IMR-90 (cell line): ENCODE data around the gene GNB5. TPM values are rescaled to one million over a fixed set of nuclear protein-coding genes. Genes with fewer than 3 reads are reported as not detected.

ENCODE experiments used
- ATAC-seq: fragments of 200-7000 bp; cut with Tn5 transposase; 2 replicates; pipeline ENCODE4 v1.9.1; 2020; ENCODE audit warnings: low read depth, mild to moderate bottlenecking, moderate library complexity
- BruUV-seq: library from RNA; stranded (reverse); fragments of 400-500 nt; replicated peaks from 2 replicates; lab custom pipeline; 2021; lab: Mats Ljungman, UMichigan
- CTCF ChIA-PET: fragments of 300-600 bp; formaldehyde crosslinking; extraction: SDS; loops from one replicate; lab custom pipeline; 2021; ENCODE audit warnings: antibody characterized with exemption; lab: Yijun Ruan, JAX
- POLR2A ChIA-PET: fragments of 300-600 bp; sonication (Branson Sonifier 250); formaldehyde crosslinking; loops from one replicate; lab custom pipeline; 2022; ENCODE audit warnings: antibody characterized with exemption; ENCODE audit not compliant: unreplicated experiment; lab: Charles Lee
- DNase-seq: peaks from one replicate; pipeline ENCODE4 v3.0.0; 2013
- H2AFZ ChIP-seq: replicated peaks from 2 replicates; pipeline ENCODE3; 2013; ENCODE audit warnings: low read length, mild to moderate bottlenecking; ENCODE audit not compliant: poor library complexity
- H2AK5ac ChIP-seq: 2 replicates; pipeline ENCODE4 v1.6.1; 2013; ENCODE audit warnings: low read depth, low read length, inconsistent platforms
- H2AK9ac ChIP-seq: replicated peaks from 2 replicates; pipeline ENCODE3; 2013; ENCODE audit warnings: mild to moderate bottlenecking, low read depth, low read length, moderate library complexity; ENCODE audit not compliant: poor library complexity
- H2BK120ac ChIP-seq: 2 replicates; pipeline ENCODE4 v1.6.1; 2013; ENCODE audit warnings: low read depth, low read length, inconsistent platforms
- H2BK15ac ChIP-seq: 3 replicates; pipeline ENCODE4 v1.6.1; 2013; ENCODE audit warnings: low read depth, low read length, inconsistent platforms
- H2BK20ac ChIP-seq: 2 replicates; pipeline ENCODE4 v1.6.1; 2013; ENCODE audit warnings: low read depth, mild to moderate bottlenecking, inconsistent platforms, low read length, moderate library complexity
- H2BK5ac ChIP-seq: 2 replicates; pipeline ENCODE4 v1.6.1; 2013; ENCODE audit warnings: mild to moderate bottlenecking, low read depth, low read length, inconsistent platforms; ENCODE audit not compliant: poor library complexity, severe bottlenecking
- H3K14ac ChIP-seq: replicated peaks from 2 replicates; pipeline ENCODE4 v1.6.1; 2013; ENCODE audit warnings: low read depth, low read length, inconsistent platforms
- H3K18ac ChIP-seq: 2 replicates; pipeline ENCODE4 v1.6.1; 2013; ENCODE audit warnings: low read depth, low read length, control low read depth
- H3K23ac ChIP-seq: 2 replicates; pipeline ENCODE4 v1.6.1; 2013; ENCODE audit warnings: low read depth, low read length, inconsistent platforms
- H3K27ac ChIP-seq: 2 replicates; pipeline ENCODE4 v1.5.1; 2013; ENCODE audit warnings: mild to moderate bottlenecking, control low read depth, low read length; ENCODE audit not compliant: insufficient read depth
- H3K27me3 ChIP-seq: 2 replicates; pipeline ENCODE4 v1.6.1; 2013; ENCODE audit warnings: low read length; ENCODE audit not compliant: control insufficient read depth, insufficient read depth
- H3K36me3 ChIP-seq: 2 replicates; pipeline ENCODE4 v1.6.1; 2013; ENCODE audit warnings: low read length, mixed read lengths; ENCODE audit not compliant: control insufficient read depth, insufficient read depth
- H3K4ac ChIP-seq: 2 replicates; pipeline ENCODE4 v1.6.1; 2013; ENCODE audit warnings: low read depth, low read length, inconsistent platforms
- H3K4me1 ChIP-seq: 2 replicates; pipeline ENCODE4 v1.6.1; 2013; ENCODE audit warnings: low read length, mixed read lengths; ENCODE audit not compliant: control insufficient read depth, insufficient read depth
- H3K4me2 ChIP-seq: 2 replicates; pipeline ENCODE4 v1.6.1; 2013; ENCODE audit warnings: low read depth, mild to moderate bottlenecking, control low read depth, low read length, moderate library complexity
- H3K4me3 ChIP-seq: 2 replicates; pipeline ENCODE4 v1.5.1; 2013; ENCODE audit warnings: low read depth, mild to moderate bottlenecking, control low read depth, low read length, moderate library complexity; ENCODE audit not compliant: insufficient read depth
- H3K56ac ChIP-seq: 2 replicates; pipeline ENCODE4 v1.6.1; 2013; ENCODE audit warnings: low read length, inconsistent platforms; ENCODE audit not compliant: insufficient read depth; ENCODE audit errors: extremely low read depth
- H3K79me1 ChIP-seq, 2 experiments: 2 replicates each; pipeline ENCODE4 v1.6.1; 2013; ENCODE audit warnings: low read length in 2 of 2, inconsistent platforms in 1 of 2, low read depth in 1 of 2
- H3K9ac ChIP-seq: 2 replicates; pipeline ENCODE4 v1.6.1; 2013; ENCODE audit warnings: low read depth, low read length, control low read depth
- H3K9me1 ChIP-seq: 2 replicates; pipeline ENCODE4 v1.6.1; 2013; ENCODE audit warnings: low read length, inconsistent platforms; ENCODE audit not compliant: insufficient read depth
- H3K9me3 ChIP-seq: 2 replicates; pipeline ENCODE4 v1.6.1; 2013; ENCODE audit warnings: low read length; ENCODE audit not compliant: control insufficient read depth, insufficient read depth
- H4K20me1 ChIP-seq: 2 replicates; pipeline ENCODE4 v1.6.1; 2013; ENCODE audit warnings: low read length, inconsistent platforms; ENCODE audit not compliant: insufficient read depth
- H4K5ac ChIP-seq: 2 replicates; pipeline ENCODE4 v1.6.1; 2013; ENCODE audit warnings: mild to moderate bottlenecking, low read depth, low read length, control low read depth
- H4K8ac ChIP-seq, 2 experiments: 2 replicates each; pipeline ENCODE4 v1.6.1; 2013; ENCODE audit warnings: low read depth in 2 of 2, low read length in 2 of 2, control low read depth in 1 of 2, inconsistent platforms in 1 of 2
- H4K91ac ChIP-seq: 2 replicates; pipeline ENCODE4 v1.6.1; 2013; ENCODE audit warnings: low read depth, low read length, inconsistent platforms; ENCODE audit not compliant: insufficient read depth
- CEBPB ChIP-seq: IDR thresholded peaks from 2 replicates; pipeline ENCODE4 v1.6.1; 2012; ENCODE audit warnings: low read depth, low read length, improper control_type of control experiment
- ELK1 ChIP-seq: fragments of 150-350 bp; IDR thresholded peaks from 2 replicates; pipeline ENCODE4 v1.6.1; 2016; ENCODE audit warnings: low read depth, mild to moderate bottlenecking, low read length, moderate library complexity, borderline replicate concordance
- POLR2A ChIP-seq: IDR thresholded peaks from 2 replicates; pipeline ENCODE4 v1.6.1; 2012; ENCODE audit warnings: mild to moderate bottlenecking, low read depth, low read length
- WGBS, 2 experiments: methylation state at CpG; one replicate each; pipeline versions ENCODE4 v1.1.5 to v1.1.7; 2013; ENCODE audit warnings: missing lambda C conversion rate in 2 of 2; ENCODE audit not compliant: insufficient read length in 1 of 2; ENCODE audit errors: extremely low coverage in 2 of 2; 5-methylcytosine and 5-hydroxymethylcytosine counted together
- dilution Hi-C: fragments of 300-500 bp; cut with HindIII; formaldehyde crosslinking; loops from one replicate; pipeline ENCODE4 v1.14.3; 2018; ENCODE audit warnings: low sequenced_read_pairs; ENCODE audit not compliant: unreplicated experiment
- in situ Hi-C: fragments of 300-500 bp; cut with MboI; formaldehyde crosslinking; loops from 3 replicates; pipeline ENCODE4 v1.14.3; 2019; ENCODE audit warnings: low sequenced_read_pairs, inconsistent platforms, mixed read lengths
- intact Hi-C: fragments of 100-400 bp; cut with micrococcal nuclease; formaldehyde crosslinking; loops from 2 replicates; pipeline ENCODE4 v1.10.0; 2022
- polyA plus RNA-seq, 3 experiments: library from polyadenylated mRNA; depleted of rRNA; stranded (reverse); fragments of >200 nt; gene quantifications; 2 replicates each; pipeline ENCODE4 v1.2.3, GENCODE V29; 2012; ENCODE audit warnings: low replicate concordance in 1 of 3
- total RNA-seq: library from RNA; depleted of rRNA; stranded (reverse); fragments of >200 nt; gene quantifications from 2 replicates; pipeline ENCODE4 v1.2.3, GENCODE V29; 2012

GNB5 gene
- total and polyA plus RNA-seq, 2 of the 4 experiments (the other 2 are of a cell fraction), result 27.7 to 33.2 TPM

- TF ChIP-seq POLR2A (no peak), ELK1 (no peak), CEBPB (no peak)
- Histone ChIP-seq H3K23ac (no peak overlapping the region), H3K9me3 (no peaks in the 10 kb centered on the region), H3K4me2 (no peak overlapping the region), H3K14ac (0 out of 2 replicates have a peak overlapping the region, but pooled peaks have one; percentile 2), H3K4me3 (no peak overlapping the region), H3K4me1 (peaks cover 7% of the 10 kb centered on the region), H4K5ac (no peak overlapping the region), H3K27me3 (peaks cover 2% of the 10 kb centered on the region), H3K9me1 (peaks cover 6% of the 10 kb centered on the region), H3K9ac (no peak overlapping the region), H4K8ac (no peak overlapping the region), H4K91ac (no peak overlapping the region; the same call in 1 of the 2 replicates), H2AK5ac (peak overlapping the region; percentile 41), H2BK15ac (peak overlapping the region; percentile 91; the same call in 2 of the 3 replicates), H3K4ac (peak overlapping the region; percentile 38), H2BK120ac (no peak overlapping the region), H2BK20ac (peak overlapping the region; percentile 76; the same call in 1 of the 2 replicates), H3K79me1 (0 out of 4 replicates have a peak, but pooled peaks cover 0 to 4% of the 10 kb centered on the region in 2 experiments), H3K27ac (no peak overlapping the region), H4K20me1 (no peaks in the 10 kb centered on the region), H3K18ac (0 out of 2 replicates have a peak overlapping the region, but pooled peaks have one; percentile 2), H2BK5ac (no peak overlapping the region), H2AK9ac (no peak overlapping the region), H3K36me3 (no peaks in the 10 kb centered on the region), H2AFZ (peak overlapping the region; percentile 36), H3K56ac (no peak overlapping the region)
- ChIA-PET CTCF (no interaction called here), POLR2A (no interaction called here)
- DNase-seq (no peak), ATAC-seq (no peak)
- dilution Hi-C loops, result no loop called here
- WGBS, 2 experiments, result no CpG with 5 or more reads among the region's 5 CpGs
- BruUV-seq, result no TSS peak
- intact Hi-C loops, result no loop called here
- in situ Hi-C loops, result no loop called here
Observed at GRCh38 chr15:52104532-52105004, 86.6 kb downstream of the GNB5 start.
